Hematopoietic multipotent progenitor cell treated with erythropoietin and hydrocortisone succinate and interleukin-3 and kit ligand, for 17 days (in vitro differentiated cells): ENCODE results near the gene LGALS1.
"Not testable (repeated sequence)": the region's sequence is repeated elsewhere in the genome, so short reads cannot be mapped to it uniquely, and the experiment has no call there.

Source experiments
- DNase-seq: peaks from one replicate; pipeline ENCODE4 v3.0.0-alpha.2; 2015; ENCODE audit warnings: low spot score

LGALS1 gene

GRCh38 chr22:37690407-37690806 is 15.0 kb downstream of the LGALS1 start:
- DNase-seq, result no peak

- DNase-seq, result no peak
Observed at GRCh38 chr22:37690901-37691504, 15.6 kb downstream of the LGALS1 start.

DNA sequence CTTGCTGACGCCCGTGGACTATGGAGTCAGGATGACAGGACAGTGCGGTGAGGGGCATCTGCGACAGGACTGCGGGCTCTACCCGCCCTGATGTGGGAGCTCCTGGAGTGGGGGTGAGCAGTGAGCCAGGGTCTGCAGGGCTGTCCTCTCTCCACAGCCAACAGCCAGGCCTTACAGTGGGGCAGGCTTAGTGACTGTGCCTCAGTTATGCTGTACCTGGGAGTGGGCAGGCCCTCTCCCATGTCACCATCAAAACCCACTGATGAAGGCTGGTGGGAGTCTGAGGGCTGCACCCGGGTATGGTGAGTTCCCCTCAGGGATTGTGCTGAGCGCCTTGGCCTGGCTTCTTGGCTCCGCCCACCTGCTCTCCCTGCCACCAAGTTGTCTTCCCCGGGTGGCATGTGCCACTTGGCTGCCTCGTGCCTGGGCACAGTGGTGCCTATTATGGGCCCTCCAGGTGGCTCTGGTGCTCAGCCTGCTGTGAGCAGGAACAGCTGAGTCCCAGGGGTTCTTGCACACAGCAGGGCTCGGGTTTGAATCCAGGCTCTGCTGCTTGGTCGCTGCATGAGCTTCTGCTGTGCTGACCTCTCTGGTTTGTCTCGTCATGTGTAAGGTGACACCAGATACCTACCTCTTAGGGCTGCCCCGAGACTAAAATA is 17.3 kb downstream of the LGALS1 start:
- DNase-seq, result no peak

DNA sequence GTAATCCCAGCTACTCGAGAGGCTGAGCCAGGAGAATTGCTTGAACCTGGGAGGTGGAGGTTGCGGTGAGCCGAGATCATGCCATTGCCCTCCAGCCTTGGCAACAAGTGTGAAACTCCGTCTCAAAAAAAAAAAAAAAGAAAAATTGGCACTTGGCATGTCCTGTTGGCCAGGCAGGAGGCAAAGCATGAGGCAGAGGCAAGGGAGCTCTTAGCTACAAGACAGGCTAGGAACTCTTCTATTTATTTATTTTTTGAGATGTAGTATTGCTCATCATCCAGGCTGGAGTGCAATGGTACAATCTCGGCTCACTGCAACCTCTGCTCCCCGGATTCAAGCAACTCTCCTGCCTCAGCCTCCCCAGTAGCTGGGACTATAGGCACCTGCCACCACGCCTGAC is 18.7 kb downstream of the LGALS1 start:
- DNase-seq, result not testable (repeated sequence)

DNA sequence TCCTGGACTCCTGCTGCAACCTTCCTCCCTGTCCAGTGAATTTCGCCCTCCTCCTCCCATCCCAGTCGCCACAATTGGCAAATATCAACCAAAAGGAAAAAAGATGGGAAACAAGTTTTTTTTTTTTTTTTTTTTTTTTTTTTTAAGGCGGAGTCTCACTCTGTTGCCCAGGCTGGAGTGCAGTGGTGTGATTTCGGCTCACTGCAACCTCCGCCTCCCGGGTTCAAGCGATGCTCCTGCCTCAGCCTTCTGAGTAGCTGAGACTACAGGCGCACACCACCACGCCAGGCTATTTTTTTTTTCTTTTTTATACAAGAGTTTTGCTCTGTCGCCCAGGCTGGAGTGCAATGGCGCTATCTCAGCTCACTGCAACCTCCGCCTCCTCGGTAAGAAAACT is 20.8 kb downstream of the LGALS1 start:
- not testable (repeated sequence) for DNase-seq

GRCh38 chr22:37696657-37697537 is 21.5 kb downstream of the LGALS1 start, which contains the start of gene TRIOBP:
Gene TRIOBP (plus strand): TSS chr22:37697048. CDS start chr22:37701366, 4,318 bp downstream.
- DNase-seq, result no peak

GRCh38 chr22:37697538-37697835 is 22.1 kb downstream of the LGALS1 start:
- no peak for DNase-seq

DNA sequence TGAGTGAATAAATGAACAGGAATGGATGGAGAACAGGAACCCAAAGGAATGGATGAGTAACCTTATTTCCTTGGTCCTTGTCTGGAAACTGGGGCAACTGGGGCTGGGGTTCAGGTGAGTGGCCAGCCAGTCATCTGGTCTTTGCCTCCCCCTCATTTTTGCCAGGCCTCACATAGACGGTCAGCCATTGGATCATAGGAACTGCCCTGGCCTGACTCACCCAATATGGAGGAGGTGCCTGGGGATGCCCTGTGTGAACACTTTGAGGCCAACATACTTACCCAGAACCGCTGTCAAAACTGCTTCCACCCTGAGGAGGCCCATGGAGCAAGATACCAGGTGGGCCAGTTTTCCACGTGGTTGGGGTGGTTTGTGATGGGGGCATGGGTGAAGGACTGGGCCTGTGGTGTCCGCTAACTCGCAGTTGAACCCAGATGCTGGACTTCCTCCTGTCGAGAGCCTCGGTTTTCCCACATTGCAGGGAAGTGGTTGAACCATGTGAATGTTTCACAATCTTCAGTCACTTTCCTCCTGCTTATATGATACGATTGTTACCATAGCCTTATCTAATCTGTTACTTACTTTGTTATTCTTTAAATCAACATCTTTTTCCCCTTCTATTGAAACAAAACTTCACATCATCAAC is 25.8 kb downstream of the LGALS1 start:
- DNase-seq, result no peak

GRCh38 chr22:37703906-37704305 is 28.5 kb downstream of the LGALS1 start:
- DNase-seq, result no peak

GRCh38 chr22:37704645-37705044 is 29.2 kb downstream of the LGALS1 start:
- DNase-seq, result no peak

DNA sequence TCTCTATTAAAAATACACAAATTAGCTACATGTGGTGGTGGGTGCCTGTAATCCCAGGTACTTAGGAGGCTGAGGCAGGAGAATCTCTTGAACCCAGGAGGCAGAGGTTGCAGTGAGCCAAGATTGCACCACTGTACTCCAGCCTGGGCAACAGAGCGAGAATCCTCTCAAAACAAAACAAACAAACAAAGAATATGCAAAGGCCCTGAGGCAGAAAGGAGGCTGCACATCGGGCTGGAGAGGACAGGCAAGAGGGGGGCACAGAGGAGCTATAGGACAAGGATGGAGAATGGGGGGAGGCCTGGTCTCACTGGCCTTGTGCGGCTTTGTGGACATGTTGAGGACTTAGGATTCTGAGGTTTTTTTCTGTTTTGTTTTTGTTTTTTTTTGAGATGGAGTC is 29.8 kb downstream of the LGALS1 start:
- DNase-seq, result no peak

- no peak for DNase-seq
Observed at GRCh38 chr22:37708580-37709444, 33.4 kb downstream of the LGALS1 start.

GRCh38 chr22:37709445-37709765 is 34.0 kb downstream of the LGALS1 start:
- DNase-seq, result no peak

DNA sequence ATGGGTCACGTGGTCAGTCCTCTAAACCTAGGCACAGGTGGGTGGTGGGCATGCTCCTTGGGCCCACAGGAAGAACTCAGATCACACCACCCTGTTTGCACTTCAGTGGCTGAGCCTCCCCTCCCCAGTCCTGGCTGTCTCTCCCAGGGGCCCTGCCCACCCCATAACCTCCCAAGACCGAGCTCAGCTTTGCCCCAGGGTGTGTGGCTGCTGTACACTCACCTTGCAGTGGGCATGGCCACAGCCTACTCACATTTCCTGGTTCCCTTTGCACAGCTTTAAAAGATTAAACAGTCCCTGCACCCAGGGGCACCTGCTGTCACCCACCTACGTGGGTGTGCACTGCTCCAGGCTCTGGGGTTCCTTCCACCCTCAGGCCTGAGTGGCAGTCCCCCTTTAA is 35.2 kb downstream of the LGALS1 start:
- no peak for DNase-seq

- no peak for DNase-seq
Observed at GRCh38 chr22:37711490-37711889, 36.1 kb downstream of the LGALS1 start.

DNA sequence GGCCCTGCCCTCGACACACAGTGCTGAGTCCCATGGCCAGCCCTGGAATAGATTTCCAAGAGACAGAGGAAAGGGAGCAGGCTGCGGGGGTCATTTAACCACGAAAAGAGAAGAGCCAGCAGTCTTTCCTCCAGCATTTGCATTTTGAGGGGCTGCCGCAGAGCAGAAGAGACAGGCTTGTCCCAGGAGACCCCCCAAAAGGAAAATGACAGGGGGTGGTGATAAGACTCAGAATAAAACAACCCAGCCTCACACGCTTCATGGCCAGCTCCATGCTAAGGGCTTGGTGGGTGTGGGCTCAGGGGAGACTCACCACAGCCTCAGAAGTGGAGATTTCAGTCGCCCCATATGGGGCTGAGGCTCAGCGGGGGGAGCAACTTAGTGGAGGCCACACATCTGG is 38.3 kb downstream of the LGALS1 start:
- DNase-seq, result no peak

DNA sequence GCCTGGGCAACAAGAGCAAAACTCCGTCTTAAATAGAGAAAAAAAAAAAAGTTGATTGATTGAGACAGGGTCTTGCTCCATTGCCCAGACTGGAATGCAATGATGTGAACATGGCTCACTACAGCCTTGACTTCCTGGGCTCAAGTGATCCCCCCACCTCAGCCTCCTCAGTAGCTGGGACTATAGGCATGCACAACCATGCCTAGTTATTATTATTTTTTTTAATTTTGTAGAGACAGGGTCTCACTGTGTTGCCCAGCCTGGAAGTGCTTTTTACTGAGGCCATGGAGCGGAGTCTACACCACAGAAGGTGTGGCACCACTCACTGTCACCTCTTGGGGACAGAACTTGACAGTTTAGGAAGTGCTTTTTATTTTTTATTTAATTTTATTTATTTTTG is 39.2 kb downstream of the LGALS1 start:
- DNase-seq, result no peak

- no peak for DNase-seq
Observed at GRCh38 chr22:37715760-37716159, 40.3 kb downstream of the LGALS1 start.

DNA sequence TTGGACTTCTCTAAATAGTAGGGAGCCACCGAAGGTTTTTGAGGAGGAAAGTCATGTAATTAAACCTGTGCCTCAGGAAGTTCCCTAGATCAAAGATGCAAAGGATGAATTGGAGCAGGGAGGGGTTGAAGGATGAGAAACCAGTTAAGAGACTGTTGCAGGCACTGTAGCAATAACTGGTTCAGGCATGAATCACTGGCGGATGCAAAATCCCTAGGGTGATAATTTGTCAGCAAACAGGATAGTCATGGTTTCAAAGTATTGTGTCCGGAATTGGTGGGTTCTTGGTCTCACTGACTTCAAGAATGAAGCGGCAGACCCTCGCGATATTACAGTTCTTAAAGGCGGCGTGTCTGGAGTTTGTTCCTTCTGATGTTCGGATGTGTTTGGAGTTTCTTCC is 41.3 kb downstream of the LGALS1 start:
- no peak for DNase-seq

GRCh38 chr22:37717235-37717634 is 41.8 kb downstream of the LGALS1 start:
- DNase-seq, result not testable (repeated sequence)

- not testable (repeated sequence) for DNase-seq
Observed at GRCh38 chr22:37717746-37718305, 42.4 kb downstream of the LGALS1 start.
